ENCODE data around the gene ARRB1.
"Not testable (repeated sequence)": the region's sequence is repeated elsewhere in the genome, so short reads cannot be mapped to it uniquely, and the experiment has no call there.

Gene ARRB1

DNA sequence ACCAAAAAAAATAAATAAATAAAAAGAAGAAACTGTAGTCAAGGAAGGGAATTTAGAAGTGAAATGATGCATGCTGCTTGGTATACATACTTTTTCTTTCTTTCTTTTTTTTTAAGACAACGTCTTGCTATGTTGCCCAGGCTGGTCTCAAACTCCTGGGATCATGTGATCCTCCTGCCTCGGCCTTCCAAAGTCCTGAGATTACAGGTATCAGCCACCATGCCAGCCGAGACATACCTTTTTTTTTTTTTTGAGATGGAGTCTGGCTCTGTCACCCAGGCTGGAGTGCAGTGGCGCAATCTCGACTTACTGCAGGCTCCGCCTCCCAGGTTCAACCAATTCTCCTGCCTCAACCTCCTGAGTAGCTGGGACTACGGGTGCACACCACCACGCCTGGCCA, 21.7 kb upstream of the ARRB1 start:
- FAIRE-seq (no peak), DNase-seq (ENCODE audit: extremely low spot score, insufficient read length, low read depth) (no peak)

DNA sequence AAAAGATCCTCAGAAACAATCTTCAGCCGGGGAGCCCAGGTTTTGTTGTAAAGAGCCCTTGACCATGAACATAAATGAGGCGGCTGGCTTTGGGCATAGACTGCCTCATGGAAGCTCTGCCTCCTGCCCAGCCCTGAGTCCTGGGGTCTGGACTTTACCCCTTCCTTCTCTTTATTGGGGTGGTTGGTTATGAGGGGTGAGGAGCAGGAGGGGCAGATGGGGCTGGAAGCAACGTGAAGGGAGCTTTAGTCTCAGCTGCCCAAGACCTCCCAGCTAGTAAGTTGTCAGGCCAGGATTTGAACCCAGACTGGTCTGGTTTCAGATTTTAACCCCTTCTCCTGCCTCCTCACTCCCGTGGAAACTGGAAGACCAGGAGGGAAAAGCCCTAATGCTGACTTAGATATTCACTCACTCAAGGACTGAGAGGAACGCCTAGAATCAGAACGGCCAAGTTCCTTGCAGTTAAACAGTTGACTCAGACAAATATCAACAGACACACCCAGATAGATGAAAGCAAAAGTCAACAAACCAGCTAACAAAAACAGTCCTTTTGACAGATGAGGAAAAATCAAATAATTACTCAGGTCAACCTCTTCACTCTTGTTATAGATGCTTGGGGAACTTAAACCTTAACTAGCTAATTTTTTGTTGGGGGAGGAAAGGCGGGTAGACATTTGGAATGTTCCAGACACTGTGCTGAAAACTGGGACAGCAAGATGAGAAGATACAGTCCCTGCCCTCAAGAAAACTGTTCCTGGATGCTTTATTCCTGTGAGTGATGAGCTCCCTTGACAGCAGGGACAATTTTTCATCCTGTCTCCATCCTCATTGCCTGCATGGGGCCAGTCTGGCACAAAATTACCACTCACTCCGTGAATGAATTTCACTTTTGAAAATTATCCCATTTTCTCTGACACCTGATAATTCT, 20.8 kb upstream of the ARRB1 start:
- DNase-seq (ENCODE audit: extremely low spot score, insufficient read length, low read depth), result no peak
- FAIRE-seq, result no peak

DNA sequence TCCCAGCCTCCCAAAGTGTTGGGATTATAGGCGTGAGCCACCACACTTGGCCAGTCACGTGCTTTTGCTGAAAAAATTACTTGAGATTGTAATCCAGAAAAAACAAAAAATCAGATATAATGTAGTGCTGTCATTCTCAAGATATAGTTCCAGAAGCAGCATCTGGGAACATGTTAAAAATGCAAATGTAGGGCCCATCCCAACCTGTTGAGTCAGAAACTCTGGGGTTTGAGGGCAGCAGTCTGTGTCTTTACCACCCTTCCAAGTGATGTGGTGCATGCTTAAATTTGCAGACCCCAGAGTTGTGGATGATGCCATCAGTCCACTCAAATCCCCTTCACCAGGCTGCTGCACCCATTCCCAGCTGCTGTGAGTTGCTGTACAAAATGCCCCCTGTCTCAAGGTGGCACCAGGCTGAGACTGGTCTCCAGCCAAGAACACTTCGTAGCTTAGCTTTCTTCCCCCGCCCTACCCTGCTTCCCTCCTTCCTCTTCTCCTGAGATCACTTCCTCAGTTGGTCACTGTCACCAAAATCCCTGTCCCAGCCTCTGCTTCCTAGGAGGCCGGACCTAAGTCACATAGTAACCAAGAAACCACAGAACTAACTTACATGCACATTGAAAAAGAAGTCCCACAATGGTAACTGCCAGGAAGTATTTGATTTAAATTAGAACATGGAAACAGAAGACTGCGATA, 18.2 kb upstream of the ARRB1 start:
- FAIRE-seq (no peak), DNase-seq (ENCODE audit: extremely low spot score, insufficient read length, low read depth) (no peak)

DNA sequence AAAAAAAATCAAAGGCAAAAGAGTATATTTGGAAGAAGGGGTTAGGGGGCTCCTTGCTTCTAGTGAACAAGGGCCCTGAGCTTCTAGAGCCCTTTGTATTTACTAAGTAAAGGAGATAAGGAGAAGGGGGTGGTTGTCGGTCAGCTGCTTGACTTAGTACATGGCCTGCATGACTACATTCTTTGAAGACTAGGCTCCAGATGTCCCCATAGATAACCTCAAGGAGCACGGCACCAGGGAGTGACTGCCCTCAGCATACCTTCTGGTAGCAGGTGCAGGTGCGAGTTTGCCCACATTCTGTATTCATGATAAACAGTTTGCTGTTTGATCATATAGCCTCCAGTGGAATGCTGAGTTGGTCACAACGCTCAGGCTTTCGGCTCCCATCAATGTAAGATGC, 15.4 kb upstream of the ARRB1 start:
- FAIRE-seq; DNase-seq (ENCODE audit: extremely low spot score, insufficient read length, low read depth): not testable (repeated sequence)

DNA sequence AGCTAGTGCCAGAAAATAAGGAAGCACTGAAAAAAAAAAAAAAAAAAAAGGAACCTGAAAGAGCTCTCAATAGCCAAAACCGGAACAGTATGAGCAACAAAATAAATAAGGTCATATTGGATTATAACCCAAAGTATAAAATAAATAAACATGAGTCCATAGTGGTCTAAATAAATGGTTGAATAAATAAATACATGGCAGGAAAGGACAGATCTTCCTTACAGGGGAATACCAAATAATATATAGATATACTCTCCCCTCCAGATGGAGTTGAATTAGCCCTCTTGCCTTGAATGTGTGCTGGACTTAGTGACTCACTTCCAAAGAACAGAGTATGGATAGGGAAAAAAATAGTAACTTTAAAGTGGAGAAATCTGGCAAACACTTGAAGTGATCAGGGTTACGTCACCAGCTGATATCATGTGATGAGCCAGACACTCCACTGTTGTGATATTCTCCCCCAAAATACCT, 14.3 kb upstream of the ARRB1 start:
- no peak for FAIRE-seq
- DNase-seq (ENCODE audit: extremely low spot score, insufficient read length, low read depth), result no peak

DNA sequence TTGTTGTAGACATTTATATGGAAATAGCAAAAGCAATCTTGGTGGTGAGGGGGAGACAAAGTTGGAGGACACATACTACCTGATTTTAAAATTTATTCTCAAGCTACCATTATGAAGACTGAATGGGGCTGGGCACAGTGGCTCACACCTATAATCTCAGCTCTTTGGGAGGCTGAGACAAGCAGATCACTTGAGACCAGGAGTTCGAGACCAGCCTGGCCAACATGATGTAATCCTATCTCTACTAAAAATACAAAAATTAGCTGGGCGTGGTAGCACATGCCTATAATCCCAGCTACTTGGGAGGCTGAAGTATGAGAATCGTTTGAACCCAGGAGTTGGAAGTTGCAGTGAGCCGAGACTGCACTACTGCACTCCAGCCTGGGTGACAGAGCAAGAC, 10.8 kb upstream of the ARRB1 start:
- FAIRE-seq; DNase-seq (ENCODE audit: extremely low spot score, insufficient read length, low read depth): not testable (repeated sequence)

DNA sequence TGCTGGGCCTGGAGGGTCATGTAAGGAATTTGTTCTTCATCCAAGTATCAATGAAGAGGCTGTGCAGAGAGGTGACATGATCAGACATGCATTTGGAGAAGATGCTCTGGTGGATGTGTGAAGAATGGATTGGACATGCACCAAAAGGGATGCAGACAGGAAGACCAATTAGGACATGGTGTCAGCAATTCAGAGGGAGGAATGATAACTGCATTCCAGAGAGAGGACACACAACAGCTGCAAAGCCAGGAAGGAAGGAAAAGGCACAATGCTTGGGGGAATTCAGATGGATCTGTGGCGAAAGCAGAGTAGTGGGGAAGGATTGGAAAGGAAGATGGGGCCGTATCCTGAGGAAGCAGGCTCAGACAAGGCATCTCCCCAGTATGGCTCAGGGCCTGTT, 5.2 kb upstream of the ARRB1 start:
- no peak for FAIRE-seq
- DNase-seq (ENCODE audit: extremely low spot score, insufficient read length, low read depth), result no peak

DNA sequence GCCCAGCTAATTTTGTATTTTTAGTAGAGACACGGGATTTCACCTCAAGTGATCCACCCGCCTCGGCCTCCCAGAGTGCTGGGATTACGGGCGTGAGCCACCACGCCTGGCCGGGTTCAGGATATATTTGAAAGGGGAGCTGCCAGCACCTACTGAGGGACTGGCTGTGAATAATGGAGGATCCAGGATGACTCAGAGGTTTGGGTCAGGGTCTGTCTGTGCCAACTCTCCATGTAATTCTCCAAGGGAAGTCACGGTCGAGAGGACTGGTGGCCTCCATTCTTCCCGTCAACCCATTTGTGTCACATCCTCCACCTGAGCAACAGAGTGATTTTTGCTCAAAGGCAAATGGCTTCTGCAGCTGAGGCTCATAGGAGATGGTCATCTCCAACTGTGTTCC, 3.6 kb upstream of the ARRB1 start:
- FAIRE-seq (no peak), DNase-seq (ENCODE audit: extremely low spot score, insufficient read length, low read depth) (no peak)

DNA sequence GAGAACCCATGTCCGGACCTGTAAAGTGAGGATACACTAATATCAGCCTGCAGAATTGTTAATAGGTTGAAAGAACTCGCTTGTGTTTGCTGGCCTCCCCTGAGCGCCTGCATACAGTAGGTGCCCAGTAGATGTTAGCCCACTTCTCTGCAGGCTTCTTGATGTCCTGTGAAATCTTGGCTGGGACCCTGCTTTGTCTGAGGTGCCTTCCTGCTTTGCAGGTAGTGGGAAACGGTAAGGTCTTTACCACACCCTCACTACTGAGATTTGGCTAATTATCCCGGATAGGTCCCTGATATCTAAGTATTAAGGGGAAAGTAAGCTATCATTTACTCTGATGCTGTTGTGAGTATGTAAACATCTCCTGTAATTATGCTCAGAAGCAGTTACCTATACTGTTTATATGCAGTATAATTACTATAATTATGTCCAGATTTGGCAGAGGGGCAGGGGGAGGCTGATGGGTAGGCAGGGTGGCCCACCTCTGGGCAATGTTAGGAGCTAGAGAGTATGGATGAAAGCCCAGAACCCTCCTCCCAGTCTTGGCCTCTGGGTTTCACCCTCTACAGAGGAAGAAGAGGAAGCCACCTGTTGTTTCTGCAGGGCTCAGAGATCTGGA, 1.2 kb upstream of the ARRB1 start:
- no peak for FAIRE-seq
- DNase-seq (ENCODE audit: extremely low spot score, insufficient read length, low read depth), result no peak

DNA sequence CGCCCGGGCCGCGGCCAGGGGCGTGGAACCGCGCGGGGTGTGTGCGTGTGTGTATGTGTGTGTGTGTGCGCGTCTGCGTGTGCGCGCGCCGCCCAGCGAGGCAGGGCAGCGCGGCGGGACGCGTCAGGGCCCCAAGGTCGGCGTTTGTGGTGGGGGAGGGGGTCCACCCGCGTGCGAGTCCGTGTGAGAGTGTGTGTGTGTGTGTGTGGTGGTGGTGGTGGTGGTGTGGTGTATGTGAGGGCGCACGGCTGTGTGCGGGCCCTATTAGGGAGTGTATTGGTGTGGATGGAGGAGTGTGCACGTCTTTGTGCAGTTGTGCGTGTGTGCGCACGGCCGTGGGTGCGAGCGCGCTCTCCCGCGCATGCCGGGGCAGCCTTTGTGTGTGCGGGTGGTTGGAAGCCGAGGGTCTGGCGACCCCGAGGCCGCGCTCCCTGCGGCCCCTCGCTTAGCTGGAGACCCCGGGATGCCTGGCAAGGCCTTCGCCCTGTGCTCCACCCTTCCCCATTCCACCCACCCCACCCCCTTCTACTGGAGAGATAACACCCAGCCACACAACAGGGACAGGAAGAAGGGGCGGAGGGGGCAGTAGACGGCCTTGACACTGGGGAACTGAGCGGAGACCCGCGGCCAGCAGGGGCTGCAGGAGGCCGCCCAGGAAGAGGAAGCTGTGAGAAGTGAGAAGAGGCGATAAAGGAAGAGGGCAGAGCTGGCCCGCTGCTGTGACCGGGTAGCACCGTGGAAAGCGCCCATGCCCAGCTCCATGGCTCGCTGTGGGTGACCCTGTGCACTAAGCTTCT, 528 bp upstream of the ARRB1 start:
- no peak for DNase-seq (ENCODE audit: extremely low spot score, insufficient read length, low read depth)
- no peak for FAIRE-seq

DNA sequence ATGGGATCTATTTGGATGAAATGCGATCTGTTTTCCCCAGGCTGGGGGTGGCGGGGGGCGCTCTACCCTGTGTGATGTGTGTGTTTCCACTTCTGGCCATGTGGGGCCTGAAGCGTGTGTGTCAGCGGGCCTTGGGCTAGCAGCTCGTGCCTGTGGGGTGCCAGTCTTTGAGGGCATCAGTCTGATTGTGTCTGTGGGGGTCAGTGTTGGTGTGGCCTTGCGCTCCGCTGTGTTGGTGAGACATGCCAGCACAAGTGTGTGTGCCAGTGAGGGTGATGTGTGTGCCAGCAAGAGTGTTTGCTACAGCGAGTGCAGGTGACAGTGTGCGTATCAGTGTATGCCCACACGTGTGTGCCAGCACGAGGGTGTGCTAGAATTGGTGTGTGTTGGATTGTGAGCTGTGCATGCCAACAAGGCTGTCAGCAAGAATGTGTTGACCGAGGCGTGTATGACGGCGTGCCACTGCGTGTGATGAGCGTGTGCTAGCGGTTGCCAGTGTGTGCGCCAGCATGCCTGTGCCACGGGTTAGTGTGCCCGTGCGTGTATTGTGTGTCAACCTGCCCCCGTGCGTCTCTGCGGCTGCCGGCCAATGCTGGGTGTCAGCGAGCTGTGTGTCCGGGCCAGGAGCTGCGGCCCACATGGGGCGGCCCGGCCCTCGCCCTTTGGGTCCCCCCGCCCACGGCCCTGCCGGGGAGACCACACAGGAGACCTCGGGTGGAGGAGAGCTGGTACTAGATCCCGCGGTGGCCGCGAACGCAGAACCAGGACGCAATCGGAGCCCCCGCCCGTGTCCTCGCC, 519 bp downstream of the ARRB1 start:
- FAIRE-seq (no peak), DNase-seq (ENCODE audit: extremely low spot score, insufficient read length, low read depth) (no peak)

DNA sequence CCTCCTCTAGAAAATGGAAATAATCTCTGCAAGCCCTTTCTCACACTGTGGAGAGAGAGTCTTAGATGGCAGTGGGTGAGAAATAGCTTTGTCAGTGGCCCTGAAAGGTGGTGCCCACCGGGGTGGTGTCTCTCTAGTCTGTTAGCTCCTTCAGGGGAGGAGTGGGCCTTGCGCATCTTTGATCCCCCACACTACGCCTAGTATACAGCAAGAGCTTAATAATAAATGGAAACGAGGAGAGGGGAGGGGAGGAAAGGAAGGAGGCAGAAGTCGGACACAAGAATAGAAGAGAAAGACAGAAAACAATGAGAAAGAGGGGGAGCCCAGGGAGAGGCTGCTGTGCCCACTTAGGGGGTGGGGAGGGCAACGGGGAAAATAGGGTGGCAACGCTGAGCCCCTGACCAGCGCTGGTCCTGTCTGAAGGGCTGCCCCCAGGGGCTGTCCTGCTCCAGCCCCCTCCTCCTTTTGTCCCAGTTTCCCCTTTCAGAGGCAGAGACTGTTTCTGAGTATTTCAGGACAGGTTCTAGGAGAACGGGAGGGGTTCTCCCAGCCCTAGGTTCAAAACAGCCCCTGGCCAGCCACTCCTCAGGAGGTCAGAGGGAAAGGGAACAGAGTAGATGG, 1.2 kb downstream of the ARRB1 start:
- DNase-seq (ENCODE audit: extremely low spot score, insufficient read length, low read depth) (no peak), FAIRE-seq (no peak)

DNA sequence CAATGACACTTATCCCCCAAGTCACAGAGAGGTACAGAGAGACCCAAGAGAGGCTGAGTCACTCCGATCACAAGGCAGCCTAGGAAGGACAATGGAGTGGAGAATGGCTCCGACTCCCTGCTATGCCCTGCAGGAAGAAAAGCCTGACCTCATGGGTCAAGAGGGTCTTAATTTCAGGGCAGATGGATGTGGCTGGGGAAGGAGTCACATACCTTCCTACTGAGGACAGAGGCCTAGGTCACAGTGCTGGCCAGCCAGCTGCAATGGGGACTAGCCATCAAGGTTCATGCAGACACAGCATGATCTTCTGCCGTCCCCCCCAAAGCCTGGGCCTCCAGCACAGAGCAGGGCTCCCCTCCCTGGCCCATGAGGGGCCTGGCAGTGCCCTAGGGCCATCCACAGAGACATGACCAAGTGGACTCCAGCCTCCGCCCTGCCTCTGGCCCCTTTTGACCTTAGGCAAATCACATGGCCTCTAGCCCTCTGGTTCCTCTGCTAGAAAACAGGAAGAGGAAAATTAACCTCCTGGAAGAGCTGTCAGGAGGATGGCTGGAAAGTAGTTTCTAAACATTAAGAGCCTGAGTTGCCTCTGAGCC, 1.8 kb downstream of the ARRB1 start:
- FAIRE-seq, result no peak
- no peak for DNase-seq (ENCODE audit: extremely low spot score, insufficient read length, low read depth)

DNA sequence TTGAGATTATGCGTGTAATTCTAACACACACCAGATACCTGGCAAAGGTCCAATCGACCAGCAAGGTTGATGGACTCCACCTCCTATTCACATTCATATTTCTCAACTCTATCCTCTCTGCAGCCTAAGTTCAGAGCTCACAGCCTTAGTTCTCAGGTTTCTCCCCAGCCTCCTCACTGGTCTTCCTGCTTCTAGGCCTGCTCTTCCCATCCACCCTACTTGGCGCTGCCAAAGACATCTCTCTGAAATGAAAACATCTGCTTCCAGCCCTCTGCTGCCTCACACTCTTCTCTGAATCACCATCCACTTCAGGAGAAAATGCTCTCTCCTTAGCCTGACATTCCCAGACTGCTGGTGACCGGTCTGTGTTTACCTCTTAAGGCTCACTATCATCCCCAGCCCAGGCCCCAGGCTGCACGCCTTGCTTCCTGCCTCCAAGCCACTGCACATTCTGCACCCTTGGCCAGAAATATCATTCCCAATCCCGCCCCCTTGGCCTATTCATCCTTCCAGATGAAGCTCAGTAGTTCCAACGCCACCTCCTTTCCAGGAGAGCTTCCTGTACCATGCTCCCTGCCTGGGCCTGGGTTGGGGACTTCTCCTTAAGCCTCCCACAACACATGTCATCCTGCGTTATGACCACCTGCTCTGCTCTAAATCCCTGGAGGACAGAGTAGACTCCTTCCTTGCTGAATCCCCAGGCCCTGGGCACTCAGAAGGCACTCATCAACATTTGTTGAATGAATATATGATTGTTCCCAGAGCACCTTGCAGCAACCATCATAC, 3.5 kb downstream of the ARRB1 start:
- DNase-seq (ENCODE audit: extremely low spot score, insufficient read length, low read depth) (no peak), FAIRE-seq (no peak)

DNA sequence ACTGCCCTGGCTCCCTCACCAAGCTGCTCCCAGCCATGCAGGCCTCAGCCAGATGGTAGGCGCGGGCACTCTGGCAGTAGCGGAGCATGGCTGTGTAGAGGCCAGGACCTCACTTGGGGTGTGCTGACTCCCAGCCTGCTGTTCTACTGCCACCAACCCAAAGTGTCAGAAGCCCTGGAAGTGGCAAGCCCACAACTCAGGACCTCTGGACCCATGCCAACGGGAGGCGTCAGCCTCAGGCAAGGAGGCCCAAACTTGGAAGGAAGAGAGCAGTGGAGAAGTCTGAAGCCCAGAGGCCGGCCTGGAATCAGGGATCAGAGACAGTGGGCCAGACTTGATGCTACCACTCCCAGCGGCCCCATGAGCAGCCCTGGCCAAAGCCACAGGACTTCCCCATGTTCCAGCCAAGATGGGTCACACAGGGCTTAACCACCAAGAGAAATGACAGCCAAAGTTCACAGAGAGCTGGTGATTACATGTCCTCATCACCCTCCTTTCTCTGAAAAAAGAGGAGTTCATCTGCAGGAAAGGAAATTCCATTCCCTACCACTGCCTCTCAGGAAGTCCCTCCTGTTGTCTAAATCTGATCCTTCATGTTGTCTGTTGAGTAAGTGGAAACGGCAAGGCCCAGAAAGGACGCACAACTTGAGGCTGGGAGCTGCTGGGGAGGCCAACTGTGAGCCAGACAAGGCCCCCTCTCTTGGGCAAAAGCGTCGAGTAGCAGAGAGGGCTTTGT, 4.4 kb downstream of the ARRB1 start:
- FAIRE-seq (no peak), DNase-seq (ENCODE audit: extremely low spot score, insufficient read length, low read depth) (no peak)

DNA sequence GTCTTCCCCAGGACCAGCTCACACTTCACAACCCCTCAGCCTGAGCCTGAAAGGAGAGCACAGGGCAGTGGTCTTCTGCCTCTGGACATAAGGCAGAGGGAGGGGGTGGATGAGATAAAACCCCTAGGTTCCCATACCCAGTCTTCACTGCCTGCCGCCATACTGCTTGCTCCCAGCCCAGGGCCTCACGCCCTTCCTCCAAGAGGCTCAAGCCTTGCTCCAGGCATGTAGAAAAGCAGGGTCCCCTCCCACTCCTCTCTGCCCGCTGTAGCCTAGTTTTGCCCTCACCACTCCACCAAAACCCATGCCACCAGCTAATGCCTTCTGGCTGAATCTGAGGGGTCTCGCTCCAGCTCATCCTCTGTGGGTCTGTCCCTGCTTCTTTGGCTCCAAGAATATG, 5.2 kb downstream of the ARRB1 start:
- no peak for FAIRE-seq
- DNase-seq (ENCODE audit: extremely low spot score, insufficient read length, low read depth), result no peak

Data from GM18507 (cell line).